Stimulated activated CD8-positive, alpha-beta memory T cell treated with anti-CD3 and anti-CD28 coated beads, Interleukin-12 subunit alpha, Interleukin-12 subunit beta, amount 100 ng/mL, for 4 hours (primary cell): ENCODE results near the gene TNMD.

ENCODE experiments used
- DNase-seq: peaks from one replicate; pipeline ENCODE4 v3.0.0-alpha.2; 2020; ENCODE audit warnings: low read depth

Gene TNMD

DNA sequence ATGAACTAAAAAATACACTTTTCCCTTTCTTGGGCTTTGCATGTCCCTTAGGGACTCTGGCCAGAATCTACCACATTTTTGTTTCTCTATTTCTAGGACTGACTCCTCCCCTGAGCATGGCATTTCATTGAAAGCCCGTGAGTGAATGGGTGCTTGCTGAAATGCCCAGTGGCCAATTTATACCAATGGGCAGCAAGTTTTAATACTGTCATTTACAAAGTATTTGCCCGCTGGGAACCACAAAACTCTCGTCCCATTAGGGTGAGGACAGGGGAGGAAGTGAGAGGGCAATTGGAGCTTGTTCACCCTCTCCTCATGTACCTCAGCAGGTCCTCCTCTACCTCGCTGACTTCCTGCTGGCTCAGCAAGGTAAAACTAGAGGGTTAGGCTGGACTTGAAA lies 60.4 kb downstream of the TNMD start:
- DNase-seq, result no peak

DNA sequence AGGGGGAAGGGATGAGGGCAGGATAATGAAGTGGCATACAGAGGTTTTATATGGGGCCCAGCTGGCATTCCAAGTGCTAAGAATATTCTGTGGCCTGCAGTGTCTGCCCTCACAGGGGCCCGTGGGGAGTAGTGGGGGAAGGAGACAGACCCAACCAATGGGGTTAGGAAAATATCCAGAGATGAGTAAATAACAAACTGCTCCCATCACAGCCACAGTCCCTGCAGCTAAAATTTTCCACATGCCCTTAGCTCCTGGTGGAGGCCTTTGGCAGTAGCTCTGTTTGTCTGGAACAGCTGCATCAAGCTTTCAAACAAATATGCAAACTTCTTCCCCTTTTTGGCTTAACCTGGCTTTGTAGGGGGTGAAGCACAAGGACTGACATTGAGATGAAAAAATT lies 62.4 kb downstream of the TNMD start:
- DNase-seq, result no peak

DNA sequence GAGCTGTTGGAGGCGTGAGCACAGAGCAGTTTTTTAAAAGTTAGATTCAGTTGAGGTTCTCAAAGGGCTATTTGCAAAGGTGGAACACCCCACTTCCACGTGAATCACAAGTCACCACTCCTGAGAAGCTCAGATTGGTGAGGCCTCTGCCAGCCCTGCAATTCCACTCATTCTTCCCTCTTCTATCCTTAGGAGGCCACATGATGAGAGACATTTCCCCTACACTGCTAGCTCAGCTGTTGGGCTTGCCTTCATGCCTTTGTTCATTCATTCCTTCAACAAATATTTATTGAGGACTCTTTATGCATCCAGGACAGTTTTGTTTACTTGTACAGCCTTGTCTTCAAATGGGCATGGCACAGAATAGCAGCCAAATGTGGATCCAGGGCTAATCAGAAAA lies 63.0 kb downstream of the TNMD start:
- no peak for DNase-seq

DNA sequence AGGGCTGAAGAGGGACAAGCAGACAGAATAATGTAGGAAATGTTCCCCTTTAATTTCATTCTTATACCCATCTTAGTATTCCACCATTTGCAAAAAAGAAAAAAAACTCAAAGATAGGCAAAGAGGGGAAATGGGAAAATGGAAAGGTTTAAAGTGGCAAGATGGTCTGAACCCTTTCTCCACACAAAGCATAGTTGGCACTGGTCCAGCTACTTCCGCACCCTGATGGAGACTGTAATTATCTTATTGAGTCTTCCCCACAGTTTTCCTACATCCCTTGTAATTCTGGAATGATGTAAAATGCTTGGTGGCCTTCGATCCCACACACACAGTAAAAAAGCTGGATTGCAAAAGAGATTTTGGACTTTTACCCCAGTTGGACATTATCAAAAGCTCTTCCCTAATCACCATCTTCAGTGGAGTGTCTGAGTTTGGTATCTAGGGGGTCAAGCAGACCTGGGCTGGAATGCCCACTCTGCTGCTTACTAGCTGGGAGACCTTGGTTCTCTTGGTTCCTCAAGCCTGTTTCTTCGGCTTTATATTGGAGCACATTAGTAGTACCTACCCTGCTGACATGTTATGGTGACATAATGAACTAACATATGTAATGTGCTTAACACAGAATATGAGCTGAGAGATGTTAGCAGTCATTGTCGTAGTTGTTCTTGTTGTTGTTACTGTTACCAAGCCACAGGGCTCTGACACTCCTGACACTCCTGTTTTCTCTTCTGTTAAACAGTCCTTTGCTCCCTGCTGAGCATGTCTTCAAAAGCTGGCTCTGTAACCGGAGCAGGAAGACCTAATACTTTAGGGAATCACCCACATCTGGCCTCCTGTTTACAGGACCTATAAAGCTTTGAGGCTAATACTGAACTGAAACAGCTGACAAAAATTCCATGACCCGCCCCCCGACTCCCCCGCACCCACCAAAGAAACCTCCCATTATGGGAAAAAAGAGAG lies 64.0 kb downstream of the TNMD start:
- DNase-seq, result no peak
